HepG2 (cell line): ENCODE measurements around the gene RPS19. TPM values are rescaled to one million over a fixed set of nuclear protein-coding genes. Genes with fewer than 3 reads are reported as not detected.

Experiments
- ELF3 ChIP-seq: IDR thresholded peaks from 2 replicates; pipeline ENCODE4 v1.6.1; 2016; ENCODE audit warnings: missing genetic modification reagents, missing compliant biosample characterization
- KLF11 ChIP-seq: IDR thresholded peaks from 2 replicates; pipeline ENCODE4 v1.6.1; 2016; ENCODE audit warnings: missing compliant biosample characterization
- MAFF ChIP-seq: IDR thresholded peaks from 2 replicates; pipeline ENCODE4 v1.6.1; 2011; ENCODE audit warnings: low read depth, low read length, improper control_type of control experiment
- NFKB2 ChIP-seq: sonication (generic); formaldehyde crosslinking; IDR thresholded peaks from 2 replicates; pipeline ENCODE4 v1.4.0; 2020; ENCODE audit warnings: missing genetic modification reagents, borderline replicate concordance
- TAF1 ChIP-seq: sonication (generic); formaldehyde crosslinking; IDR thresholded peaks from 2 replicates; pipeline ENCODE4 v1.4.0; 2020; ENCODE audit warnings: missing genetic modification reagents
- ZBTB21 ChIP-seq: sonication (generic); formaldehyde crosslinking; IDR thresholded peaks from 2 replicates; pipeline ENCODE4 v1.4.0; 2020; ENCODE audit warnings: missing genetic modification reagents
- ZFY ChIP-seq: sonication (generic); formaldehyde crosslinking; IDR thresholded peaks from 2 replicates; pipeline ENCODE4 v1.4.0; 2020; ENCODE audit warnings: missing genetic modification reagents
- polyA plus RNA-seq, 8 experiments: library from polyadenylated mRNA; depleted of rRNA in 3 of 8; stranded (reverse) in 7 of 8; unstranded in 1 of 8; fragments of >200 nt; fragmentation: Illumina TruSeq in 4 of 8; extraction: Trizol in 4 of 8; gene quantifications; 2 replicates each; pipeline versions ENCODE4 v1.2.1 to v1.2.3, GENCODE V29; 2011 to 2016; ENCODE audit warnings: low read depth in 4 of 8, missing spikeins in 1 of 8, mixed read lengths in 1 of 8; ENCODE audit not compliant: insufficient read depth in 1 of 8
- total RNA-seq, 5 experiments: library from RNA; depleted of rRNA; stranded (reverse); fragments of >200 nt; fragmentation: Illumina TruSeq; extraction: Trizol; gene quantifications; 2 replicates each; pipeline ENCODE4 v1.2.3, GENCODE V29; 2016; ENCODE audit warnings: low read depth in 1 of 5
- TF ChIP-seq, protein P1 (sequence below): sonication (generic); formaldehyde crosslinking; IDR thresholded peaks from 2 replicates; pipeline ENCODE4 v1.4.0; 2020; ENCODE audit warnings: low read depth, mild to moderate bottlenecking, missing genetic modification reagents
- TF ChIP-seq, protein P2 (sequence below): sonication (generic); formaldehyde crosslinking; IDR thresholded peaks from 2 replicates; pipeline ENCODE4 v1.4.0; 2020; ENCODE audit warnings: missing genetic modification reagents
- TF ChIP-seq, protein P3 (sequence below): sonication (generic); formaldehyde crosslinking; IDR thresholded peaks from 2 replicates; pipeline ENCODE4 v1.8.1; 2023; ENCODE audit warnings: missing genetic modification reagents, inconsistent platforms, borderline replicate concordance
- TF ChIP-seq, protein P4 (sequence below): sonication (generic); formaldehyde crosslinking; IDR thresholded peaks from 2 replicates; pipeline ENCODE4 v1.8.1; 2022; ENCODE audit warnings: low read depth, mild to moderate bottlenecking, missing genetic modification reagents
- TF ChIP-seq, protein P5 (sequence below): sonication (generic); formaldehyde crosslinking; IDR thresholded peaks from 2 replicates; pipeline ENCODE4 v1.4.0; 2020; ENCODE audit warnings: missing genetic modification reagents, low read depth, mild to moderate bottlenecking, borderline replicate concordance
- TF ChIP-seq, protein P6 (sequence below): sonication (generic); formaldehyde crosslinking; IDR thresholded peaks from 2 replicates; pipeline ENCODE4 v1.5.0; 2020; ENCODE audit warnings: mild to moderate bottlenecking, missing genetic modification reagents
- TF ChIP-seq, protein P7 (sequence below): IDR thresholded peaks from 2 replicates; pipeline ENCODE4 v1.6.1; 2018; ENCODE audit warnings: missing genetic modification reagents, mild to moderate bottlenecking, missing compliant biosample characterization

RPS19 gene
- total and polyA plus RNA-seq, 2 of the 13 experiments (the other 11 are each of a cell fraction or from before 2014, with no cell fraction given), result 1,983 to 4,758 TPM

DNA sequence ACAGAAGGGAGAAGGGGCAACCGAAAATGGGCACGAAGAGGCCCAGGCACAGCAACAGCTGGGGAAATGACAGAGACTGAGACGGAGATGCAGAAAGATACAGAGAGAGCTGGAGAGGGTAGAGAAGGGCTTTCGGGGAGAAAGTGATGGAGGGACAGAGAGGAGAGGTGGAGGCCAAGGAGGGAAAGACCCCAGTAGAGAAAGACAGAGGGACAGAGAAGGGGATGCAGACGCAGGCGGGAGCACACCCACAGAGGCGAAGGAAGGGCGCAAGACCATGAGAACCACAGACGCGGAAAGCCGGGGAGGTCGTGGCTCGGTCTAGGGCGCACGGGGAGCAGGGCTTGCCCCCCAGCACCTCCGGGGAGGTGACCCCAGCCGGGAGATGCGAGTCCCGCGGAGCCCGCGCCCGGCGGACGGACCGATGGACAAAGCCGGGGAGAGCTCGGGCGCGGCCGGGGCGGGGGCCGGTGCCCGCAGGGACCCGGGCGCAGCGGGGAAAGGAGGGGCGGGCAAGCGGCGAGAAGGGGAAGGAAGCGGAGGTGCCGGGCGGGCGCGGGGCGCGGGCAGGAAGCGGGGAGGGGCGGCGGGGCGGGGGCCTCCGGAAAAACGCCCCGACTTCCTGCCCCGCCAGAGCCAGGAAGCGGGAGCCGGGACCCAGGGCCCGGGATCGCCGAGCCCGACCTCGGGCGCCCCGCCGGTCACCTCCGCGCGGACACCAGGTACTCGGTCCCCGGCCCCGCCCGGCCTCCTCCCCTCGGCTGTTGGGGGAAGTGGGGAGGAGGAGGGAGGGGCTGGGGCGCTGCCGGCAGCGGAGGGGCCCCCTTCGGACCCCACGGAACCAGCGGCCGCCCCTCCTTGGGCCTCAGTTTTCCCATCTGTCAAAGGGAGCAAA is 22.8 kb downstream of the RPS19 start, which contains the start of gene ARHGEF1 (continued):
- TF ChIP-seq ZBTB21 (CRISPR knock-in tag), result no peak
- TF ChIP-seq, protein P1, sequence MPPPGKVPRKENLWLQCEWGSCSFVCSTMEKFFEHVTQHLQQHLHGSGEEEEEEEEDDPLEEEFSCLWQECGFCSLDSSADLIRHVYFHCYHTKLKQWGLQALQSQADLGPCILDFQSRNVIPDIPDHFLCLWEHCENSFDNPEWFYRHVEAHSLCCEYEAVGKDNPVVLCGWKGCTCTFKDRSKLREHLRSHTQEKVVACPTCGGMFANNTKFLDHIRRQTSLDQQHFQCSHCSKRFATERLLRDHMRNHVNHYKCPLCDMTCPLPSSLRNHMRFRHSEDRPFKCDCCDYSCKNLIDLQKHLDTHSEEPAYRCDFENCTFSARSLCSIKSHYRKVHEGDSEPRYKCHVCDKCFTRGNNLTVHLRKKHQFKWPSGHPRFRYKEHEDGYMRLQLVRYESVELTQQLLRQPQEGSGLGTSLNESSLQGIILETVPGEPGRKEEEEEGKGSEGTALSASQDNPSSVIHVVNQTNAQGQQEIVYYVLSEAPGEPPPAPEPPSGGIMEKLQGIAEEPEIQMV (CRISPR knock-in tag), result no peak
- TF ChIP-seq, protein P2, sequence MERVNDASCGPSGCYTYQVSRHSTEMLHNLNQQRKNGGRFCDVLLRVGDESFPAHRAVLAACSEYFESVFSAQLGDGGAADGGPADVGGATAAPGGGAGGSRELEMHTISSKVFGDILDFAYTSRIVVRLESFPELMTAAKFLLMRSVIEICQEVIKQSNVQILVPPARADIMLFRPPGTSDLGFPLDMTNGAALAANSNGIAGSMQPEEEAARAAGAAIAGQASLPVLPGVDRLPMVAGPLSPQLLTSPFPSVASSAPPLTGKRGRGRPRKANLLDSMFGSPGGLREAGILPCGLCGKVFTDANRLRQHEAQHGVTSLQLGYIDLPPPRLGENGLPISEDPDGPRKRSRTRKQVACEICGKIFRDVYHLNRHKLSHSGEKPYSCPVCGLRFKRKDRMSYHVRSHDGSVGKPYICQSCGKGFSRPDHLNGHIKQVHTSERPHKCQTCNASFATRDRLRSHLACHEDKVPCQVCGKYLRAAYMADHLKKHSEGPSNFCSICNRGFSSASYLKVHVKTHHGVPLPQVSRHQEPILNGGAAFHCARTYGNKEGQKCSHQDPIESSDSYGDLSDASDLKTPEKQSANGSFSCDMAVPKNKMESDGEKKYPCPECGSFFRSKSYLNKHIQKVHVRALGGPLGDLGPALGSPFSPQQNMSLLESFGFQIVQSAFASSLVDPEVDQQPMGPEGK (CRISPR knock-in tag), result peak; percentile 87
- no peak for TF ChIP-seq NFKB2 (CRISPR knock-in tag)
- no peak for TF ChIP-seq KLF11
- 0 out of 2 replicates have a peak, but pooled peaks have one; percentile 32 for TF ChIP-seq ELF3 (CRISPR knock-in tag)
- TF ChIP-seq TAF1 (CRISPR knock-in tag), result no peak
- TF ChIP-seq, protein P3, sequence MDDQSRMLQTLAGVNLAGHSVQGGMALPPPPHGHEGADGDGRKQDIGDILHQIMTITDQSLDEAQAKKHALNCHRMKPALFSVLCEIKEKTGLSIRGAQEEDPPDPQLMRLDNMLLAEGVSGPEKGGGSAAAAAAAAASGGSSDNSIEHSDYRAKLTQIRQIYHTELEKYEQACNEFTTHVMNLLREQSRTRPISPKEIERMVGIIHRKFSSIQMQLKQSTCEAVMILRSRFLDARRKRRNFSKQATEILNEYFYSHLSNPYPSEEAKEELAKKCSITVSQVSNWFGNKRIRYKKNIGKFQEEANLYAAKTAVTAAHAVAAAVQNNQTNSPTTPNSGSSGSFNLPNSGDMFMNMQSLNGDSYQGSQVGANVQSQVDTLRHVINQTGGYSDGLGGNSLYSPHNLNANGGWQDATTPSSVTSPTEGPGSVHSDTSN (CRISPR knock-in tag), result no peak
- peak; percentile 53; the same call in 1 of the 2 replicates for TF ChIP-seq ZFY (CRISPR knock-in tag)
- TF ChIP-seq, protein P4, sequence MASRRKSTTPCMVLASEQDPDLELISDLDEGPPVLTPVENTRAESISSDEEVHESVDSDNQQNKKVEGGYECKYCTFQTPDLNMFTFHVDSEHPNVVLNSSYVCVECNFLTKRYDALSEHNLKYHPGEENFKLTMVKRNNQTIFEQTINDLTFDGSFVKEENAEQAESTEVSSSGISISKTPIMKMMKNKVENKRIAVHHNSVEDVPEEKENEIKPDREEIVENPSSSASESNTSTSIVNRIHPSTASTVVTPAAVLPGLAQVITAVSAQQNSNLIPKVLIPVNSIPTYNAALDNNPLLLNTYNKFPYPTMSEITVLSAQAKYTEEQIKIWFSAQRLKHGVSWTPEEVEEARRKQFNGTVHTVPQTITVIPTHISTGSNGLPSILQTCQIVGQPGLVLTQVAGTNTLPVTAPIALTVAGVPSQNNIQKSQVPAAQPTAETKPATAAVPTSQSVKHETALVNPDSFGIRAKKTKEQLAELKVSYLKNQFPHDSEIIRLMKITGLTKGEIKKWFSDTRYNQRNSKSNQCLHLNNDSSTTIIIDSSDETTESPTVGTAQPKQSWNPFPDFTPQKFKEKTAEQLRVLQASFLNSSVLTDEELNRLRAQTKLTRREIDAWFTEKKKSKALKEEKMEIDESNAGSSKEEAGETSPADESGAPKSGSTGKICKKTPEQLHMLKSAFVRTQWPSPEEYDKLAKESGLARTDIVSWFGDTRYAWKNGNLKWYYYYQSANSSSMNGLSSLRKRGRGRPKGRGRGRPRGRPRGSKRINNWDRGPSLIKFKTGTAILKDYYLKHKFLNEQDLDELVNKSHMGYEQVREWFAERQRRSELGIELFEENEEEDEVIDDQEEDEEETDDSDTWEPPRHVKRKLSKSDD, result no peak
- TF ChIP-seq, protein P5, sequence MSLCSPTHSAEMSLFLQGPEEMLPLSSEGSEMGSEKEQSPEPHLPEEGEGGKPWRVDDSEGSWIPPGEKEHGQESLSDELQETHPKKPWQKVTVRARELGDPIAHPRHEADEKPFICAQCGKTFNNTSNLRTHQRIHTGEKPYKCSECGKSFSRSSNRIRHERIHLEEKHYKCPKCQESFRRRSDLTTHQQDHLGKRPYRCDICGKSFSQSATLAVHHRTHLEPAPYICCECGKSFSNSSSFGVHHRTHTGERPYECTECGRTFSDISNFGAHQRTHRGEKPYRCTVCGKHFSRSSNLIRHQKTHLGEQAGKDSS, result no peak
- TF ChIP-seq, protein P6, sequence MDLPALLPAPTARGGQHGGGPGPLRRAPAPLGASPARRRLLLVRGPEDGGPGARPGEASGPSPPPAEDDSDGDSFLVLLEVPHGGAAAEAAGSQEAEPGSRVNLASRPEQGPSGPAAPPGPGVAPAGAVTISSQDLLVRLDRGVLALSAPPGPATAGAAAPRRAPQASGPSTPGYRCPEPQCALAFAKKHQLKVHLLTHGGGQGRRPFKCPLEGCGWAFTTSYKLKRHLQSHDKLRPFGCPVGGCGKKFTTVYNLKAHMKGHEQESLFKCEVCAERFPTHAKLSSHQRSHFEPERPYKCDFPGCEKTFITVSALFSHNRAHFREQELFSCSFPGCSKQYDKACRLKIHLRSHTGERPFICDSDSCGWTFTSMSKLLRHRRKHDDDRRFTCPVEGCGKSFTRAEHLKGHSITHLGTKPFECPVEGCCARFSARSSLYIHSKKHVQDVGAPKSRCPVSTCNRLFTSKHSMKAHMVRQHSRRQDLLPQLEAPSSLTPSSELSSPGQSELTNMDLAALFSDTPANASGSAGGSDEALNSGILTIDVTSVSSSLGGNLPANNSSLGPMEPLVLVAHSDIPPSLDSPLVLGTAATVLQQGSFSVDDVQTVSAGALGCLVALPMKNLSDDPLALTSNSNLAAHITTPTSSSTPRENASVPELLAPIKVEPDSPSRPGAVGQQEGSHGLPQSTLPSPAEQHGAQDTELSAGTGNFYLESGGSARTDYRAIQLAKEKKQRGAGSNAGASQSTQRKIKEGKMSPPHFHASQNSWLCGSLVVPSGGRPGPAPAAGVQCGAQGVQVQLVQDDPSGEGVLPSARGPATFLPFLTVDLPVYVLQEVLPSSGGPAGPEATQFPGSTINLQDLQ (CRISPR knock-in tag), result no peak
- TF ChIP-seq MAFF, result no peak
- TF ChIP-seq, protein P7, sequence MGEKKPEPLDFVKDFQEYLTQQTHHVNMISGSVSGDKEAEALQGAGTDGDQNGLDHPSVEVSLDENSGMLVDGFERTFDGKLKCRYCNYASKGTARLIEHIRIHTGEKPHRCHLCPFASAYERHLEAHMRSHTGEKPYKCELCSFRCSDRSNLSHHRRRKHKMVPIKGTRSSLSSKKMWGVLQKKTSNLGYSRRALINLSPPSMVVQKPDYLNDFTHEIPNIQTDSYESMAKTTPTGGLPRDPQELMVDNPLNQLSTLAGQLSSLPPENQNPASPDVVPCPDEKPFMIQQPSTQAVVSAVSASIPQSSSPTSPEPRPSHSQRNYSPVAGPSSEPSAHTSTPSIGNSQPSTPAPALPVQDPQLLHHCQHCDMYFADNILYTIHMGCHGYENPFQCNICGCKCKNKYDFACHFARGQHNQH, result no peak
